RWPE2 (cell line): ENCODE results near the gene ERVFRD-1.

Experiments used
- ATAC-seq: fragments of 200-7000 bp; cut with Tn5 transposase; 3 replicates; pipeline ENCODE4 v1.9.1; 2021; ENCODE audit warnings: low read depth
- DNase-seq: peaks from one replicate; pipeline ENCODE4 v3.0.0-alpha.2; 2020; ENCODE audit warnings: low spot score
- H3K27ac ChIP-seq: fragments of 450-650 bp; 2 replicates; pipeline ENCODE4 v1.5.1; 2017; ENCODE audit warnings: mild to moderate bottlenecking; ENCODE audit not compliant: poor library complexity, severe bottlenecking
- H3K27me3 ChIP-seq: fragments of 250-450 bp; sonication (Bioruptor Pico); 2 replicates; pipeline ENCODE4 v1.5.1; 2021; ENCODE audit warnings: mild to moderate bottlenecking, moderate library complexity; ENCODE audit not compliant: insufficient read depth, poor library complexity, severe bottlenecking
- H3K36me3 ChIP-seq: fragments of 250-450 bp; sonication (Bioruptor Pico); 2 replicates; pipeline ENCODE4 v1.5.1; 2020; ENCODE audit warnings: low read depth, mild to moderate bottlenecking, moderate library complexity
- H3K4me1 ChIP-seq: fragments of 250-450 bp; sonication (Bioruptor Pico); 2 replicates; pipeline ENCODE4 v1.5.1; 2021; ENCODE audit warnings: mild to moderate bottlenecking, moderate library complexity; ENCODE audit not compliant: insufficient read depth, poor library complexity, severe bottlenecking
- H3K4me3 ChIP-seq: fragments of 250-450 bp; sonication (Bioruptor Pico); 2 replicates; pipeline ENCODE4 v1.5.1; 2021; ENCODE audit warnings: mild to moderate bottlenecking, moderate library complexity; ENCODE audit not compliant: severe bottlenecking
- H3K9me3 ChIP-seq: fragments of 250-450 bp; sonication (Bioruptor Pico); 2 replicates; pipeline ENCODE4 v1.5.1; 2021; ENCODE audit warnings: mild to moderate bottlenecking, moderate library complexity; ENCODE audit not compliant: severe bottlenecking
- TF ChIP-seq, protein P1 (sequence below): fragments of 450-650 bp; IDR thresholded peaks from one replicate; pipeline ENCODE4 v1.5.1; 2017; ENCODE audit warnings: mild to moderate bottlenecking, moderate library complexity; ENCODE audit not compliant: poor library complexity, severe bottlenecking

The ERVFRD-1 gene

DNA sequence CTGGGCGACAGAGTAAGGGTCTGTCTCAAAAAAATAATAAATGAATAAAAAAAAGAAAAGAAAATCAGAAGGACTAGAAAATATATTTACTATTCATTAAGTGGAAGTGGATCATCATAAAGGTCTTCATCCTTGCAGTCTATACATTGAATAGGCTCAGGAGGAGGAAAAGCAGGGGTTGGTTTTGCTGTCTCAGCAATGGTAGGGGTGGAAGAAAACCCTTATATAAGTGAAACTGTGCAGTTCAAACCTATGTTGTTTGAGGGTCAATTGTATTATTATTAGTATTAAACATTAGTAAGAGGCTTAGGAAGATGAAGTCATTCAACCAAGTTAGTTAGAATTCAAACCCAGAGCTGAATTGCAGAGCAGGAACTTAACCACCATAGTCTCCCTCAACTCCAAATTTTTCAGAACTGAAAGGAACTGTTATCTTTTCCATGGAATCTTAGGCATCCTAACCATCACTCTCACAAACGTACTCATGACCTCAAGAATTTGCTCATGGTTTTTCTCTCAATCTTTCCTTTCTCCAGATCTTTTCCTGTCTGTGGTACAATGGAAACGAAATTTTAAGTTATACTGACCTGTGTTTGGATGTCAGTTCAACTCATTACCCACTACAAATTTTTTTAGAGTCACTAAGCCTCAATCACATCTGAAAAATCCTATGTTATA lies 25.6 kb downstream of the ERVFRD-1 start:
- no peak overlapping the region for H3K4me3 ChIP-seq
- ATAC-seq (no peak), DNase-seq (no peak)
- no peaks in the 10 kb centered on the region for H3K9me3 ChIP-seq
- no peaks in the 10 kb centered on the region for H3K36me3 ChIP-seq
- H3K27ac ChIP-seq = no peak overlapping the region
- H3K27me3 ChIP-seq = no peaks in the 10 kb centered on the region
- H3K4me1 ChIP-seq = peaks cover 7% of the 10 kb centered on the region
- TF ChIP-seq, protein P1, sequence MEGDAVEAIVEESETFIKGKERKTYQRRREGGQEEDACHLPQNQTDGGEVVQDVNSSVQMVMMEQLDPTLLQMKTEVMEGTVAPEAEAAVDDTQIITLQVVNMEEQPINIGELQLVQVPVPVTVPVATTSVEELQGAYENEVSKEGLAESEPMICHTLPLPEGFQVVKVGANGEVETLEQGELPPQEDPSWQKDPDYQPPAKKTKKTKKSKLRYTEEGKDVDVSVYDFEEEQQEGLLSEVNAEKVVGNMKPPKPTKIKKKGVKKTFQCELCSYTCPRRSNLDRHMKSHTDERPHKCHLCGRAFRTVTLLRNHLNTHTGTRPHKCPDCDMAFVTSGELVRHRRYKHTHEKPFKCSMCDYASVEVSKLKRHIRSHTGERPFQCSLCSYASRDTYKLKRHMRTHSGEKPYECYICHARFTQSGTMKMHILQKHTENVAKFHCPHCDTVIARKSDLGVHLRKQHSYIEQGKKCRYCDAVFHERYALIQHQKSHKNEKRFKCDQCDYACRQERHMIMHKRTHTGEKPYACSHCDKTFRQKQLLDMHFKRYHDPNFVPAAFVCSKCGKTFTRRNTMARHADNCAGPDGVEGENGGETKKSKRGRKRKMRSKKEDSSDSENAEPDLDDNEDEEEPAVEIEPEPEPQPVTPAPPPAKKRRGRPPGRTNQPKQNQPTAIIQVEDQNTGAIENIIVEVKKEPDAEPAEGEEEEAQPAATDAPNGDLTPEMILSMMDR = no peak

DNA sequence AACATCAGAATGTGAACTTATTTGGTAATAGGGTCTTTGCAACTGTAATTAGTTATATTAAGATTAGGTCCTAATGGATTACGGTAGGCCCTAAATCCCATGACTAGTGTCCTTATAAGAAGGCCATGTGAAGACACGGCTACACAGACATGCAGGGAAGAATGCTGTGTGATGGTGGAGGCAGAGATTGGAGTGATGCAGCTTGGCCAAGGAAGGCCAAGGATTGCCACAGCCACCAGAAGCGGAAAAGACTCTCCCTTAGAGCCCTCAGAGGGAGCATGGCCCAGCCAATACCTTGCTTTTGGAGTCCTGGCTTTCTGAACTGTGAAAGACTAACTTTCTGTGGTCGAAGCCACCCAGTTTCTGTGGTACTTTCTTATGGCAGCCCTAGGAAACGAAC lies 27.6 kb downstream of the ERVFRD-1 start:
- no peak for DNase-seq
- H3K9me3 ChIP-seq = no peaks in the 10 kb centered on the region

DNA sequence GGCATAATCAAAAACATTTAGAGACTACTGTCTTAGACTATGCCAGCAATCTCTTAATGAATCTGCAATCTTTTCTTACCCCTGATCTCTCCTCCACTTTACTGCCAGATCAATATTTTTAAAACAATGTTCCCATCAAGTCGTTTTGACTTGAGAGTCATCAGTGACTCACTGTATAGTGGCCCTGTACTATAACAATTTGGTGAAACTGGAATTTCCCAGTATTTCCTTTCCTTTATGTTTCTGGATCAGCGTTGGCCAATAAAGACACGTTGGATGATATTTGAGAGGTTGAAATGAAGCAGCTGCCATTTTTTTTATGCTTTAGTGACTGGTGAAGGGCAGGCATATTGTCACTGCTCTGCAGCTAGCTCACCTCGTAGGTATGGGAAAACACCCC lies 28.0 kb downstream of the ERVFRD-1 start:
- H3K36me3 ChIP-seq = no peaks in the 10 kb centered on the region
- no peak overlapping the region for H3K27ac ChIP-seq
- TF ChIP-seq, protein P1 = no peak
- DNase-seq (no peak), ATAC-seq (peak; percentile 58; the same call in 2 of the 3 replicates)
- H3K4me3 ChIP-seq = no peak overlapping the region
- H3K9me3 ChIP-seq = no peaks in the 10 kb centered on the region
- H3K4me1 ChIP-seq = peaks cover 7% of the 10 kb centered on the region
- no peaks in the 10 kb centered on the region for H3K27me3 ChIP-seq

More for the DNA sequence above, 27.6 kb downstream of the ERVFRD-1 start:
- H3K36me3 ChIP-seq = no peaks in the 10 kb centered on the region
- no peaks in the 10 kb centered on the region for H3K27me3 ChIP-seq
- H3K4me1 ChIP-seq = peaks cover 7% of the 10 kb centered on the region
- ATAC-seq = no peak
- H3K27ac ChIP-seq = no peak overlapping the region
- no peak overlapping the region for H3K4me3 ChIP-seq
- TF ChIP-seq, protein P1 = no peak

DNA sequence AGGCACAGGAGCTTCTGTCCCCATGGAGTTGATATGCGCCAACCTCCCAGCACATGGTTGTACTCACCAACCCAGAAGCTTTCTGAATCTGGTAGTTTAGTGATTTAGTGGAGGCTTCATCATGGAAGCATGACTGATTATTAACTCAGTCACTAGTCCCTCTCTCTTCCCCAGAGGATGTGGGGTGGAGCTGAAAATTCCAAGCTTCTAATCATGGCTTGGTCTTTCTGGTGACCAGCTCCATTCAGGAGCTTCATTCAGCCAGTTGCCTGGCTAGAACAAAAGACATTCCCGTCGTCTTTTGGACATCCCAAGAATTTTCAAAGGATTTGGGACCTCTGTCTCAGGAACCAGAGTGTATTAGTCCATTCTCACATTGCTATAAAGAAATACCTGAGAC lies 31.2 kb downstream of the ERVFRD-1 start:
- Histone ChIP-seq H3K9me3 (no peaks in the 10 kb centered on the region), H3K4me1 (peaks cover 13% of the 10 kb centered on the region), H3K27ac (no peak overlapping the region), H3K27me3 (no peaks in the 10 kb centered on the region), H3K36me3 (no peaks in the 10 kb centered on the region), H3K4me3 (no peak overlapping the region)
- ATAC-seq = no peak
- TF ChIP-seq, protein P1 = no peak
- DNase-seq = no peak

DNA sequence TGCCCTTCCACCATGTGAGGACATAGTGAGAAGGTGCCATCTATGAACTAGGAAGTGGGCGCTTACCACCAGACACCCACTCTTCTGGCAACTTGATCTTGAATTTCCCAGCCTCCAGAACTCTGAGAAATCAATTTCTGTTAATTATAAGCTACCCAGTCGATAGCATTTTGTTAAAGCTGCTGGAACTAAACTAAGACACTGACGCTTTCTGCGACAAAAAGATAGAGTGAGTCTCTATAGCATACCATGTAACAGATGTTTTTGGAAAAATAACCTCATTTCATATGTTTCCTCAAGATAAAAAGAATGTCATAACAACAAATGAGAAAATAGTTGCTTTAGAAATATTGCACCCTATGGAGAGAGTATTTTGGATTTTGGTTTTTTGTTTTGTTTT lies 33.3 kb downstream of the ERVFRD-1 start:
- Histone ChIP-seq H3K27ac (no peak overlapping the region), H3K36me3 (no peaks in the 10 kb centered on the region), H3K4me3 (no peak overlapping the region), H3K27me3 (no peaks in the 10 kb centered on the region), H3K9me3 (no peaks in the 10 kb centered on the region), H3K4me1 (peaks cover 6% of the 10 kb centered on the region)
- no peak for DNase-seq
- ATAC-seq = no peak
- TF ChIP-seq, protein P1 = no peak
